HFFc6 (cell line): ENCODE data around the gene KLF11. TPM values are rescaled to one million over a fixed set of nuclear protein-coding genes. Genes with fewer than 3 reads are reported as not detected.

Source experiments
- DNase-seq: peaks from one replicate; pipeline ENCODE4 v3.0.0-alpha.2; 2018
- H3K27ac Mint-ChIP-seq: 2 replicates; pipeline ENCODE4 v1.8.0; 2020; ENCODE audit warnings: mild to moderate bottlenecking, mixed read lengths
- H3K27me3 Mint-ChIP-seq: 2 replicates; pipeline ENCODE4 v1.8.0; 2021; ENCODE audit warnings: mild to moderate bottlenecking, moderate library complexity, mixed read lengths; ENCODE audit not compliant: insufficient read depth
- H3K36me3 Mint-ChIP-seq: 2 replicates; pipeline ENCODE4 v1.8.0; 2021; ENCODE audit warnings: low read depth, mixed read lengths
- H3K4me1 Mint-ChIP-seq: 2 replicates; pipeline ENCODE4 v1.8.0; 2020; ENCODE audit warnings: low read depth, mixed read lengths
- H3K4me3 Mint-ChIP-seq: 2 replicates; pipeline ENCODE4 v1.8.0; 2020; ENCODE audit warnings: mild to moderate bottlenecking, moderate library complexity, mixed read lengths
- H3K9me3 Mint-ChIP-seq: 2 replicates; pipeline ENCODE4 v1.8.0; 2020; ENCODE audit warnings: mild to moderate bottlenecking, mixed read lengths
- CTCF ChIP-seq: fragments of 200-600 bp; sonication (generic); IDR thresholded peaks from 2 replicates; pipeline ENCODE4 v1.5.0; 2021; ENCODE audit warnings: antibody characterized with exemption, mild to moderate bottlenecking
- total RNA-seq, 6 experiments: library from RNA; stranded (reverse); fragmentation: NEBNext Ultra II Directional; extraction: Animal tissue kit (Norgen Biotek cat#: 25700); gene quantifications; 2 replicates in 1 of 6; 3 replicates in 5 of 6; pipeline ENCODE4 v1.2.3, GENCODE V29; 2021

KLF11 gene
- total RNA-seq, 6 experiments from 2014 or later = 2.8 to 3.9 (median 3.6) TPM

- H3K36me3 Mint-ChIP-seq = no peaks in the 10 kb centered on the region
- H3K27ac Mint-ChIP-seq = no peak overlapping the region
- H3K4me1 Mint-ChIP-seq = no peaks in the 10 kb centered on the region
- H3K27me3 Mint-ChIP-seq = peaks cover 7% of the 10 kb centered on the region
- DNase-seq = no peak
- H3K4me3 Mint-ChIP-seq = no peak overlapping the region
- H3K9me3 Mint-ChIP-seq = no peaks in the 10 kb centered on the region
- no peak for TF ChIP-seq CTCF
Observed at GRCh38 chr2:10026940-10027569, 16.3 kb upstream of the KLF11 start.

GRCh38 chr2:10027660-10028330 is 15.6 kb upstream of the KLF11 start:
- no peak for DNase-seq
- H3K27ac Mint-ChIP-seq = no peak overlapping the region
- TF ChIP-seq CTCF = no peak
- no peaks in the 10 kb centered on the region for H3K36me3 Mint-ChIP-seq
- no peak overlapping the region for H3K4me3 Mint-ChIP-seq
- peaks cover 7% of the 10 kb centered on the region for H3K27me3 Mint-ChIP-seq
- no peaks in the 10 kb centered on the region for H3K4me1 Mint-ChIP-seq
- H3K9me3 Mint-ChIP-seq = no peaks in the 10 kb centered on the region

- Mint-ChIP-seq H3K4me1 (no peaks in the 10 kb centered on the region), H3K4me3 (no peak overlapping the region), H3K27ac (no peak overlapping the region), H3K36me3 (no peaks in the 10 kb centered on the region), H3K9me3 (no peaks in the 10 kb centered on the region), H3K27me3 (peaks cover 7% of the 10 kb centered on the region)
- TF ChIP-seq CTCF = no peak
- DNase-seq = no peak
Observed at GRCh38 chr2:10028407-10028987, 14.9 kb upstream of the KLF11 start.

DNA sequence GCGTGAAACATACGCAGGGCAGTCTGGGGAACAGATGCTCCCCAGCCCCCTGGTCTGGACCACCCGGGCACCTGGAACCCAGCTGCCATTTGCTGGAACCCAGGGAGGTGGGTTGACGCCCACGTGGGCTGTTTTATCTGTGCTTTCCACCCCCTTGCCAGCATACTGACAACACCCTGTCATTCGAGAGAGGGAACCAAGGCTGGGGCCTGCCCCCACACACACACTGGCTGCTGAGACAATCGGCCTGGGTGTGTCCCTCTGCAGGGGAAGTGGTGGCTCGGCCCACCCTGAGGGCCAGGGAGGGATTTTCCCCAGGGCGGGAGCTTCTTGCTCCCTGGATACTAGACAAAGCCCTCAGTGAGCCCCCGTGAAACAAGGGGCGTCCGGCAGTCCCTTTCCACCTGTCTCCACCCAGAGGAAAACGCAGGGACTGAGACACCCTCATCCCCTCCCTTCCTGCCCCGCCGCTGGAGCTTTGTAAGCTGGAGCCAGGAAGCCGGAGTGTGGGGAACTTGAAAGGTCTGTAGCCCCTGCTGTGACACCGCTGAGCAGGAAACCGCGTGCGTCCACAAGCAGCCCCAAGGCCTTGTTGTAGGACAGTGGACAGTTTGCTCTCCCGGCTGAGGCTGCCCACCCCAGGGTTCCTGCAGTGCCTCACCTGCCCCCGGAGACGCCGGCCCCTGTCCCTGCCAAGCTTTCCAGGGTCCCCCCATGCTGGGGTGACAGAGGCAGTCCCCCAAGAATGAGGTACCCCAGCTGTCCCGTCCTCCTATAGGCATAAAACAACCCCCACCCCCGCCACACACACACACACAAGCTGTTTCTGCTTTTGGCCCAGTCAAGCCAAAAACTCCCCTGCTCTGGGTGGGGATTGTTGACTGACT is 14.1 kb upstream of the KLF11 start:
- no peaks in the 10 kb centered on the region for H3K9me3 Mint-ChIP-seq
- no peak for DNase-seq
- H3K36me3 Mint-ChIP-seq = no peaks in the 10 kb centered on the region
- H3K27me3 Mint-ChIP-seq = peaks cover 5% of the 10 kb centered on the region
- H3K27ac Mint-ChIP-seq = no peak overlapping the region
- no peaks in the 10 kb centered on the region for H3K4me1 Mint-ChIP-seq
- no peak overlapping the region for H3K4me3 Mint-ChIP-seq
- no peak for TF ChIP-seq CTCF

GRCh38 chr2:10029875-10030223 is 13.5 kb upstream of the KLF11 start:
- DNase-seq = no peak
- no peaks in the 10 kb centered on the region for H3K36me3 Mint-ChIP-seq
- no peaks in the 10 kb centered on the region for H3K9me3 Mint-ChIP-seq
- H3K4me3 Mint-ChIP-seq = no peak overlapping the region
- H3K27ac Mint-ChIP-seq = no peak overlapping the region
- no peaks in the 10 kb centered on the region for H3K4me1 Mint-ChIP-seq
- no peak for TF ChIP-seq CTCF
- peaks cover 6% of the 10 kb centered on the region for H3K27me3 Mint-ChIP-seq
